PC-9 (cell line): ENCODE data around the gene PODXL.

Source experiments
- EZH2 ChIP-seq: fragments of 200-600 bp; sonication (generic); IDR thresholded peaks from 2 replicates; pipeline ENCODE4 v1.8.0; 2017; ENCODE audit warnings: antibody characterized with exemption, low read depth
- TF ChIP-seq, protein P1 (sequence below): fragments of 200-600 bp; sonication (generic); conservative IDR thresholded peaks from 2 replicates; pipeline ENCODE4 v1.6.1; 2017; ENCODE audit warnings: mixed run types, antibody characterized with exemption, mild to moderate bottlenecking, moderate library complexity

DNA sequence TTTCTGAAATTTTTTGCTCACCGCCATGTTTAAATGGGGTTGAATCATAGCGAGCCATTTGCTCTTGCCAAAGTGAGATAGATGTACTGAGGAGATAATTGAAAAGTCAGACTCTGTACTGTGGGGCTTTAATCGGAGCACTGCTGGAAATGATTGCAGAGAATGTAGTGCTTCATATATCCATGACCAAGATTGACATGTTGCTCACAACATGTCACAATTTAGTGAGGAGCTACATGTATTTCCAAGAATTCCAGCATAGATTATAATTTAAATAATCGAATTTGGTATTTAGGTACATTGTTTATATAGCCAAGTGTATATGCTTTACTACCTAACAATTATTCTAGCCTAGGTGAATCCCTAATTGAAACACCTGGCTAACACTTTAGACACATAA, 66.5 kb downstream of the PODXL start:
- TF ChIP-seq, protein P1, sequence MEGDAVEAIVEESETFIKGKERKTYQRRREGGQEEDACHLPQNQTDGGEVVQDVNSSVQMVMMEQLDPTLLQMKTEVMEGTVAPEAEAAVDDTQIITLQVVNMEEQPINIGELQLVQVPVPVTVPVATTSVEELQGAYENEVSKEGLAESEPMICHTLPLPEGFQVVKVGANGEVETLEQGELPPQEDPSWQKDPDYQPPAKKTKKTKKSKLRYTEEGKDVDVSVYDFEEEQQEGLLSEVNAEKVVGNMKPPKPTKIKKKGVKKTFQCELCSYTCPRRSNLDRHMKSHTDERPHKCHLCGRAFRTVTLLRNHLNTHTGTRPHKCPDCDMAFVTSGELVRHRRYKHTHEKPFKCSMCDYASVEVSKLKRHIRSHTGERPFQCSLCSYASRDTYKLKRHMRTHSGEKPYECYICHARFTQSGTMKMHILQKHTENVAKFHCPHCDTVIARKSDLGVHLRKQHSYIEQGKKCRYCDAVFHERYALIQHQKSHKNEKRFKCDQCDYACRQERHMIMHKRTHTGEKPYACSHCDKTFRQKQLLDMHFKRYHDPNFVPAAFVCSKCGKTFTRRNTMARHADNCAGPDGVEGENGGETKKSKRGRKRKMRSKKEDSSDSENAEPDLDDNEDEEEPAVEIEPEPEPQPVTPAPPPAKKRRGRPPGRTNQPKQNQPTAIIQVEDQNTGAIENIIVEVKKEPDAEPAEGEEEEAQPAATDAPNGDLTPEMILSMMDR = no peak
- no peak for TF ChIP-seq EZH2
